ENCODE data around the gene MYO7A. TPM values are rescaled to one million over a fixed set of nuclear protein-coding genes. Genes with fewer than 3 reads are reported as not detected.
"Not testable (repeated sequence)": the region's sequence is repeated elsewhere in the genome, so short reads cannot be mapped to it uniquely, and the experiment has no call there.

Gene MYO7A
- total RNA-seq, 2 experiments from 2014 or later = 0.23 to 0.28 TPM

- Mint-ChIP-seq H3K4me1 (peaks cover 4% of the 10 kb centered on the region), H3K27ac (no peak overlapping the region), H3K27me3 (no peaks in the 10 kb centered on the region), H3K4me3 (no peak overlapping the region), H3K36me3 (no peaks in the 10 kb centered on the region), H3K9me3 (ENCODE audit: low read depth) (no peaks in the 10 kb centered on the region)
- DNase-seq (no peak), ATAC-seq (no peak)
- CTCF ChIA-PET = interaction anchor here (1.0 to 1.9 kb wide), 3 partner anchors 13 to 48 kb away, joined by 4 to 5 read pairs (median 5); no protein-coding TSS in a partner anchor
These were observed 32.2 kb upstream of the MYO7A start for GRCh38 chr11:77095551-77096490.

- H3K4me1 Mint-ChIP-seq = no peaks in the 10 kb centered on the region
- H3K27me3 Mint-ChIP-seq = no peaks in the 10 kb centered on the region
- ATAC-seq = no peak
- no peak overlapping the region for H3K4me3 Mint-ChIP-seq
- H3K27ac Mint-ChIP-seq = no peak overlapping the region
- DNase-seq = no peak
- CTCF ChIA-PET = interaction anchor here (1.0 kb wide), 1 partner anchor 31 kb away, joined by 3 read pairs; no protein-coding TSS in a partner anchor
- H3K36me3 Mint-ChIP-seq = peaks cover 2% of the 10 kb centered on the region
- no peaks in the 10 kb centered on the region for H3K9me3 Mint-ChIP-seq (ENCODE audit: low read depth)
These were observed 31.4 kb upstream of the MYO7A start for GRCh38 chr11:77096591-77097019.

DNA sequence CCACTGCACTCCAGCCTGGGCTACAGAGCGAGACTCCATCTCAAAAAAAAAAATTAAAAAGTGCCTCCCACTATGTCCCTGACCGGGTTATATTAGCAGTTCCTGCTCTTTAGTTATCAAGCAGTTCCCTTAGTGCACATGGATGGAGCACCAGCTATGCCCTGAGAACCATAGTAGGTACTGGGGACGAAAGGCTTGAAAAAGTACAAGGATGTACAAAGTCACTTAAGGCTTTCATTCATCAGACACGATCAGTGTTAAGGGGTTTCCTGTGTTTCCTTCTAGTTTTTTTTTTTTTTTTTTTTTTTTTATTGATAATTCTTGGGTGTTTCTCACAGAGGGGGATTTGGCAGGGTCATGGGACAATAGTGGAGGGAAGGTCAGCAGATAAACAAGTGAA is 30.9 kb upstream of the MYO7A start:
- CTCF ChIA-PET = interaction anchor here (1.0 kb wide), 1 partner anchor 30 kb away, joined by 3 read pairs; no protein-coding TSS in a partner anchor

DNA sequence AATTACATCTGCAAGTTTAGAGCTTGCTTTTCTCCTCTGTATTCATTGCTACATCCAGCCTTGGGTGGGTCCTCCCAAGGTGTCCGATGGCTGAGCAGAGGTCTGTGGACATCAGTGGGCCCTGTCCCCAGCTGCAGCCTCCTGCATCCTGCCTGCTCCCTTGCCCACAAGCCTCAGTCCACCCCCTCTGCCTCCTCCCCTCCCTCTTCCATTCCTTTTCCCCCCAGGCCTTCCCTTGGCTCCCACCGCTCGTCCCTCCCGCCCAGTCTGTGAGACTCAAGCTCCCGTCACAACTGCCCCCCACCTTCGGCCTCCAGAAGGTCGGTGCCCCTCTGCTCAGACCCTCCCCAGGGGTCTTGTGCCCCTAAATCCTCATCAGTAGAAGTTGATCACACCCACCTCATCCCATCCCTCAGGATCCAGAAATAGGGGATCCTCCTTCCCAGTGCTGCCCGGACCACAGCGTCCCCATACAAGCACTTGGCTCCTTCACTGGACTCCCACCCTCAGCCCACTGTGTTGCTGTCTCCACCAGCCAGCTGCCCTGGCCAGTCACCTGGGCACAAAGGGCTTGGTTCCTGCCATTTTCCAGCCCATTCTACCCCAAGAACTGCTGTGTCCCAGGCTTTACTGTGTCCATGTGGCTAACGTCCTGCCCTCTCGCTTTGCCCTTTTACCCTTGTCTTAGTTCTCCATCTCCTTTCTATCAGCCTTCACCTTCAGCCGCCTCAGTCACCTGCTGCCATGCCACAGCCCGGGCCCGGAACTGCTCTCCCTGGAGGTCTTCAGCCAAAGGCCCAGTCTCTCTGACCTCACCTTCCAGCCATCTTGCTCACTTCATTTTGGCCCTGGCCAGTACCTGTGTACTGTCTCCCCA is 27.6 kb upstream of the MYO7A start:
- CTCF ChIA-PET = interaction anchor here (1.0 to 1.6 kb wide), 5 partner anchors 14 to 73 kb away, joined by 3 to 4 read pairs (median 3); partner anchors contain the start of gene MYO7A
- no peaks in the 10 kb centered on the region for H3K27me3 Mint-ChIP-seq
- H3K4me3 Mint-ChIP-seq = no peak overlapping the region
- H3K27ac Mint-ChIP-seq = no peak overlapping the region
- H3K36me3 Mint-ChIP-seq = peaks cover 2% of the 10 kb centered on the region
- ATAC-seq = no peak
- no peaks in the 10 kb centered on the region for H3K4me1 Mint-ChIP-seq
- no peak for DNase-seq
- no peaks in the 10 kb centered on the region for H3K9me3 Mint-ChIP-seq (ENCODE audit: low read depth)

More for the DNA sequence above, 30.9 kb upstream of the MYO7A start:
- not testable (repeated sequence) for H3K36me3 Mint-ChIP-seq; DNase-seq; H3K4me1 Mint-ChIP-seq; H3K4me3 Mint-ChIP-seq; ATAC-seq; H3K27me3 Mint-ChIP-seq; H3K27ac Mint-ChIP-seq; H3K9me3 Mint-ChIP-seq (ENCODE audit: low read depth)

- H3K9me3 Mint-ChIP-seq (ENCODE audit: low read depth) = no peaks in the 10 kb centered on the region
- H3K36me3 Mint-ChIP-seq = peaks cover 2% of the 10 kb centered on the region
- no peaks in the 10 kb centered on the region for H3K27me3 Mint-ChIP-seq
- ATAC-seq (no peak), DNase-seq (no peak)
- no peak overlapping the region for H3K4me3 Mint-ChIP-seq
- H3K4me1 Mint-ChIP-seq = no peaks in the 10 kb centered on the region
- CTCF ChIA-PET = interaction anchor here (1.0 to 1.6 kb wide), 5 partner anchors 14 to 74 kb away, joined by 3 to 4 read pairs (median 3); partner anchors contain the start of gene MYO7A
- H3K27ac Mint-ChIP-seq = no peak overlapping the region
These were observed 27.0 kb upstream of the MYO7A start for GRCh38 chr11:77101043-77101537.

GRCh38 chr11:77102246-77103210 is 25.5 kb upstream of the MYO7A start, which contains the start of gene OMP:
Gene OMP (plus strand): TSS chr11:77102840. CDS start chr11:77102840, 0 bp downstream.
- ATAC-seq = no peak
- Mint-ChIP-seq H3K4me1 (no peaks in the 10 kb centered on the region), H3K9me3 (ENCODE audit: low read depth) (no peaks in the 10 kb centered on the region), H3K27me3 (no peaks in the 10 kb centered on the region), H3K4me3 (no peak within 1 kb of the TSS), H3K27ac (no peak within 1 kb of the TSS), H3K36me3 (peaks cover 2% of the 10 kb centered on the region)
- CTCF ChIA-PET = interaction anchor here (0.9 to 1.6 kb wide), 5 partner anchors 11 to 183 kb away, joined by 3 to 4 read pairs (median 3); partner anchors contain the start of gene MYO7A
- DNase-seq = no peak

DNA sequence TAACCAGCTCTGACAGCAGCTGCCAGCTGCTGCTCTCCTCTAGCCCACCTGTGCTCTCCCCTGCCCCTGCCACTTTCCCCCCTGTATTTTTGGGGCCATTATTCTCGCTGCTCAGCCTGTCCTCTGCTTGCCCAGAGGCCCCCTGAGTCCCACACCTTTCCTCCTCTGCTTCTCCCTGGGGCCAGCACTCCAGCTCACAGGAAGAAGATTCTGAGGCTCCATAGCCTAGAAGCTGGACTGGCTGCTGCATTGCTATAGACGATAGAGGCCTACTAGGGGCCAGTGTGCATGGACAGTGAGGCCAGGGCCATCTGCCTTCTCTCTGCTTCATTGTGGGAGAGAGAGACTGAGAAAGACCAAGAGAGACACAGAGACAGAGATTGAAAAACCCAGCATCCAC is 24.7 kb upstream of the MYO7A start:
- DNase-seq = no peak
- Mint-ChIP-seq H3K27ac (no peak overlapping the region), H3K4me1 (no peaks in the 10 kb centered on the region), H3K4me3 (no peak overlapping the region), H3K36me3 (peaks cover 2% of the 10 kb centered on the region), H3K27me3 (peaks cover 3% of the 10 kb centered on the region), H3K9me3 (ENCODE audit: low read depth) (no peaks in the 10 kb centered on the region)
- CTCF ChIA-PET = interaction anchor here (0.9 to 1.4 kb wide), 2 partner anchors 12 to 183 kb away, joined by 3 read pairs; no protein-coding TSS in a partner anchor
- ATAC-seq = no peak

DNA sequence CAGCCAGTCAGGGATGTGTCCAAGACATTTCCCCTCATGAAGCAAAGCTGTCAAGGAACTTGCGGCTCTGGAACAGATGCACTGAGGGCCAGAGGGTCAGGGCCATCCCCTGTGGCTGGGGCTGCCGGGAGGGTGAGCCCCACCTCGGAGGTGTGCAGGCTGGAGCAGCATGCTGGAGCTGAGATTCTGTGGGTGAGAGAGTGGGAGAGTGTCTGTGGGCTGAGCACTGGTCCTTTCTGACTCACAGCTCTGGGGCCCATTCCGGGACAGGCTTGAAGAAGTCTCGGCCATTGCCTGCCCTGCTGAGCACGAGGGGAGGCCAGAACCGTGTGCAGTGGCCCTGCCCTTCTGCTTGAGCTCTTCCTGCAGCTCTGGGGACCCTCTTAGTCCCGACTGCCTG is 23.3 kb upstream of the MYO7A start:
- no peaks in the 10 kb centered on the region for H3K4me1 Mint-ChIP-seq

DNA sequence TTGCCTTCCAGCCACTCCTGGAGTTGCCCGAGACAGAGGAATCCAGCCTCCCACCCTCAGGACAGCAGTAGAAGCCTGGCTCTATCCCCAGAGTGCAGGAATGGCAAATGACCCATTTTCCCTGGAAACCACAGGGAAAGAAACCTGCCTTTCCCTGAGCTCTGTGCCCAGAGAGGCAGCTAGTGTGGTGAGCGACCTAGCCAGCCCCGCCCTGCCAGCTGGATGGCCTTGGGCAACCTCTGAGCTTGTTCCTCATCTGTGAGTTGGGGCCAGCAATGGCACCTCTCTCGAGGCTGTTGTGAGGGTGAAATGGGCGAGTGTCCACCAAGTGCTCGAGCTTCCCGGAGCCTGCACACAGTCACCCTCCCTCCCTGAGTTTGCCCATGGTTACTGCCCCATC is 21.7 kb upstream of the MYO7A start:
- no peaks in the 10 kb centered on the region for H3K36me3 Mint-ChIP-seq
- H3K4me3 Mint-ChIP-seq = no peak overlapping the region
- no peaks in the 10 kb centered on the region for H3K4me1 Mint-ChIP-seq
- no peak for DNase-seq
- no peaks in the 10 kb centered on the region for H3K9me3 Mint-ChIP-seq (ENCODE audit: low read depth)
- ATAC-seq = no peak
- H3K27ac Mint-ChIP-seq = no peak overlapping the region
- peaks cover 3% of the 10 kb centered on the region for H3K27me3 Mint-ChIP-seq
- CTCF ChIA-PET = interaction anchor here (0.8 to 3.1 kb wide), 3 partner anchors 15 to 186 kb away, joined by 3 to 14 read pairs (median 8); no protein-coding TSS in a partner anchor

More for the DNA sequence above, 23.3 kb upstream of the MYO7A start:
- no peak overlapping the region for H3K4me3 Mint-ChIP-seq
- CTCF ChIA-PET = interaction anchor here (0.6 to 3.1 kb wide), 3 partner anchors 13 to 57 kb away, joined by 3 to 14 read pairs (median 4); partner anchors contain the start of gene CAPN5
- peaks cover 2% of the 10 kb centered on the region for H3K36me3 Mint-ChIP-seq
- no peak overlapping the region for H3K27ac Mint-ChIP-seq
- no peaks in the 10 kb centered on the region for H3K9me3 Mint-ChIP-seq (ENCODE audit: low read depth)
- peaks cover 3% of the 10 kb centered on the region for H3K27me3 Mint-ChIP-seq
- ATAC-seq (no peak), DNase-seq (no peak)

DNA sequence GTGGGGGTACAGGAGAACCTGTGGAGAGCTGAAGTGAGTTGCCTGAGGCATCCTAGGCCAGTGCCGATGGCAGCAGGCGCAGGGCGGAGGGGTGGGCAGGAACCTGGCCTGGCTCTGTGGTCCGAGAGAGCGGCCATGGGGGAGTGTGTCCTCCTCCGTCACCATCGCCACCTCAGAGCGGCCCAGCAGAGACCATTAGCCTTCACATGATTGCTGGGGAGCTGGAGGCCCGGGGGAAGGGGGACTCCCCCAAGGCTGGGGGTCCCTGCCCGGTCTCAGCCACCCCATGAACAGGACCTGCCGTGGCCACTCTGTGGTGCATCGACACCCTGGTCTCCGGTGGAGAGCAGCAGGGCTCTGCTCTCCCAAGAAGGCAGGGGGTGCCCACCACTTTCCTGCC is 21.3 kb upstream of the MYO7A start:
- Mint-ChIP-seq H3K9me3 (ENCODE audit: low read depth) (no peaks in the 10 kb centered on the region), H3K36me3 (no peaks in the 10 kb centered on the region), H3K27me3 (peaks cover 3% of the 10 kb centered on the region), H3K27ac (no peak overlapping the region), H3K4me1 (no peaks in the 10 kb centered on the region), H3K4me3 (no peak overlapping the region)
- no peak for DNase-seq
- ATAC-seq = no peak
- CTCF ChIA-PET = interaction anchor here (0.8 to 3.1 kb wide), 3 partner anchors 15 to 187 kb away, joined by 3 to 14 read pairs (median 8); no protein-coding TSS in a partner anchor

DNA sequence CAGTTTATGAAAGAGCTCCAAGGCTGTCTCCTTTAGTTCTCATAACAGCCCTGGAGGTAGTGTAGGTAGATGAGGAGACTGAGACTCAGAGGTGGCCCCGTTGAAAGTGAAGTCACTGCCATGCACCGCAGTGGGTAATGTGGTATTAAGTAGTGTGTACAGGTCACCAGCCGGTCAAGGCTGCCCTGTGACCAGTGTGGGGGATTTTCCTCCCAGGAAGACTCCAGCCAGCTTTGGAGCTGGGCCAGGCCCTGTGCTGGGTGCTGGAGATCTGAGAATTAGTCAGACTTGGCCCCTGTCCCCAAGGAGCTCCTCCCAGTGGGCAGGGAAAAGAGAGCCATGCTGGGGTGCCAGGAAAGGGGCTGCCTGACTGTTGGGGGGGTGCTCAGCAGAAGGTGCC is 20.1 kb upstream of the MYO7A start:
- no peak overlapping the region for H3K4me3 Mint-ChIP-seq
- no peak overlapping the region for H3K27ac Mint-ChIP-seq
- H3K4me1 Mint-ChIP-seq = no peaks in the 10 kb centered on the region
- no peak for ATAC-seq
- H3K36me3 Mint-ChIP-seq = no peaks in the 10 kb centered on the region
- H3K27me3 Mint-ChIP-seq = peaks cover 3% of the 10 kb centered on the region
- no peaks in the 10 kb centered on the region for H3K9me3 Mint-ChIP-seq (ENCODE audit: low read depth)
- CTCF ChIA-PET = interaction anchor here (2.0 to 3.8 kb wide), 3 partner anchors 18 to 19 kb away, joined by 8 to 15 read pairs (median 10); no protein-coding TSS in a partner anchor
- DNase-seq = no peak

- H3K9me3 Mint-ChIP-seq (ENCODE audit: low read depth) = no peaks in the 10 kb centered on the region
- no peak overlapping the region for H3K4me3 Mint-ChIP-seq
- H3K27ac Mint-ChIP-seq = no peak overlapping the region
- no peaks in the 10 kb centered on the region for H3K36me3 Mint-ChIP-seq
- ATAC-seq (no peak), DNase-seq (no peak)
- H3K27me3 Mint-ChIP-seq = peaks cover 3% of the 10 kb centered on the region
- H3K4me1 Mint-ChIP-seq = peaks cover 2% of the 10 kb centered on the region
- CTCF ChIA-PET = interaction anchor here (2.2 to 3.8 kb wide), 2 partner anchors 18 to 19 kb away, joined by 10 to 15 read pairs; no protein-coding TSS in a partner anchor
These were observed 19.6 kb upstream of the MYO7A start for GRCh38 chr11:77108436-77108835.
